HFFc6 (cell line): Measurements from ENCODE around the gene CDC25B. TPM values are rescaled to one million over a fixed set of nuclear protein-coding genes. Genes with fewer than 3 reads are reported as not detected.
A peak's percentile ranks its signal among the peaks of the same experiment; 100 is the strongest.

Experiments
- DNase-seq: peaks from one replicate; pipeline ENCODE4 v3.0.0-alpha.2; 2018
- H3K27ac Mint-ChIP-seq: 2 replicates; pipeline ENCODE4 v1.8.0; 2020; ENCODE audit warnings: mild to moderate bottlenecking, mixed read lengths
- H3K27me3 Mint-ChIP-seq: 2 replicates; pipeline ENCODE4 v1.8.0; 2021; ENCODE audit warnings: mild to moderate bottlenecking, moderate library complexity, mixed read lengths; ENCODE audit not compliant: insufficient read depth
- H3K36me3 Mint-ChIP-seq: 2 replicates; pipeline ENCODE4 v1.8.0; 2021; ENCODE audit warnings: low read depth, mixed read lengths
- H3K4me1 Mint-ChIP-seq: 2 replicates; pipeline ENCODE4 v1.8.0; 2020; ENCODE audit warnings: low read depth, mixed read lengths
- H3K4me3 Mint-ChIP-seq: 2 replicates; pipeline ENCODE4 v1.8.0; 2020; ENCODE audit warnings: mild to moderate bottlenecking, moderate library complexity, mixed read lengths
- H3K9me3 Mint-ChIP-seq: 2 replicates; pipeline ENCODE4 v1.8.0; 2020; ENCODE audit warnings: mild to moderate bottlenecking, mixed read lengths
- total RNA-seq, 6 experiments: library from RNA; stranded (reverse); fragmentation: NEBNext Ultra II Directional; extraction: Animal tissue kit (Norgen Biotek cat#: 25700); gene quantifications; 2 replicates in 1 of 6; 3 replicates in 5 of 6; pipeline ENCODE4 v1.2.3, GENCODE V29; 2021
- TF ChIP-seq, protein P1 (sequence below): fragments of 200-600 bp; sonication (generic); IDR thresholded peaks from 2 replicates; pipeline ENCODE4 v1.5.0; 2021; ENCODE audit warnings: antibody characterized with exemption, mild to moderate bottlenecking

The CDC25B gene
- total RNA-seq, 6 experiments from 2014 or later, result 44.9 to 92.6 (median 84.5) TPM

DNA sequence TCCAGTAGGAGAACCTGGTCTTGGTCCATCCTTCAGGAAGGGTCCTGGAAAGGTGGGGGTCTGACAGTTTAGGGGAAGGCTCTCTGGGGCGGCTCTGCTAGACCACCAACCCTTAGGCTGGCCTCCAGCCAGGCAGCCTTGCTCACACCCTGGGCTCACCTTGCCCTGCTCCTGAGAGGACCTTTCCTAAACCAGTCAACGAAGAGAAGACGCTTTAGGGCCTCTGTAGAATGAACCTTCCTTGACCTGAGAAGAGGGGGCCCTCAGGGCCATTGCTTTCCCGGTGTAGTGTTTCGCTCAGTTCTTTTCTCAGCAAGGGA is 1.1 kb downstream of the CDC25B start:
- DNase-seq, result no peak
- Mint-ChIP-seq H3K4me3 (peak overlapping the region; percentile 93), H3K27me3 (peaks cover 4% of the 10 kb centered on the region), H3K27ac (peak overlapping the region; percentile 83), H3K9me3 (no peaks in the 10 kb centered on the region), H3K4me1 (peaks cover 42% of the 10 kb centered on the region), H3K36me3 (peaks cover 21% of the 10 kb centered on the region)
- TF ChIP-seq, protein P1, sequence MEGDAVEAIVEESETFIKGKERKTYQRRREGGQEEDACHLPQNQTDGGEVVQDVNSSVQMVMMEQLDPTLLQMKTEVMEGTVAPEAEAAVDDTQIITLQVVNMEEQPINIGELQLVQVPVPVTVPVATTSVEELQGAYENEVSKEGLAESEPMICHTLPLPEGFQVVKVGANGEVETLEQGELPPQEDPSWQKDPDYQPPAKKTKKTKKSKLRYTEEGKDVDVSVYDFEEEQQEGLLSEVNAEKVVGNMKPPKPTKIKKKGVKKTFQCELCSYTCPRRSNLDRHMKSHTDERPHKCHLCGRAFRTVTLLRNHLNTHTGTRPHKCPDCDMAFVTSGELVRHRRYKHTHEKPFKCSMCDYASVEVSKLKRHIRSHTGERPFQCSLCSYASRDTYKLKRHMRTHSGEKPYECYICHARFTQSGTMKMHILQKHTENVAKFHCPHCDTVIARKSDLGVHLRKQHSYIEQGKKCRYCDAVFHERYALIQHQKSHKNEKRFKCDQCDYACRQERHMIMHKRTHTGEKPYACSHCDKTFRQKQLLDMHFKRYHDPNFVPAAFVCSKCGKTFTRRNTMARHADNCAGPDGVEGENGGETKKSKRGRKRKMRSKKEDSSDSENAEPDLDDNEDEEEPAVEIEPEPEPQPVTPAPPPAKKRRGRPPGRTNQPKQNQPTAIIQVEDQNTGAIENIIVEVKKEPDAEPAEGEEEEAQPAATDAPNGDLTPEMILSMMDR, result no peak

DNA sequence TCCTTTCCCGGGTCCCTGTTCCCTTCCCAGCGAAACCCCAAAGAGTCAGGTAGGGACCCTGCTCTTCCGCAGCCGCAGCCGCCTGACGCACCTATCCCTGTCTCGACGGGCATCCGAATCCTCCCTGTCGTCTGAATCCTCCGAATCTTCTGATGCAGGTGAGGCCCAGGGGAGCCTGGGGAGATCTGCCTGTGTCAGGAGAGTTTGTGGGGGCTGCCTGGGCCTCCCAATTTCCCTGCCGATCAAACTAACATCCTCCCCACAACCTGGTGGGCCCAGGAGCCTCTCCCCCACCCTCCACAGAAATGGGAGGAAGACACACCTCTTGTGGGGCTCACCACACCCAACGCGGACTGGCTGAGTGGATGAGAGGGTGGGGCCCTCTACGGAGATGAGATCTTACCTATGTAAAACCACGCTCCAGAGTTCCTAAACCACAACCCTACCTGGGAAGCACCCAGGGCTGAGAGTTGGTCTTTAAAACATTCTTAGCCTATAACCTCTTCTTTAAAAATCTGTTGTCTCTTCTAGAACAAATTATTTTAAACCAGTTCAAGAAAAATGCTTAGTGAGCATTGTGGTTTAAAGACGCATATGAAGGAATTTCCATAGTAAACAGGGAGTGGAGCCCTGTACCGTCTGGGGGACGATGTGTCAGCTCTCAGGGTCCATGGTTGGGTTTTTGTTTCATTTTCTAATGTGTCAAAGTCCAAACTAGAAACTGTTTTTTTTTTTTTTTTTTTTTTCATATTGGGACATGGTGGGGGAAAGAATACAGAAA is 1.7 kb downstream of the CDC25B start:
- DNase-seq, result no peak
- Mint-ChIP-seq H3K9me3 (no peaks in the 10 kb centered on the region), H3K4me1 (peaks cover 47% of the 10 kb centered on the region), H3K4me3 (peak overlapping the region; percentile 93), H3K27ac (peak overlapping the region; percentile 83), H3K36me3 (peaks cover 27% of the 10 kb centered on the region), H3K27me3 (peaks cover 6% of the 10 kb centered on the region)
- TF ChIP-seq, protein P1, result no peak

DNA sequence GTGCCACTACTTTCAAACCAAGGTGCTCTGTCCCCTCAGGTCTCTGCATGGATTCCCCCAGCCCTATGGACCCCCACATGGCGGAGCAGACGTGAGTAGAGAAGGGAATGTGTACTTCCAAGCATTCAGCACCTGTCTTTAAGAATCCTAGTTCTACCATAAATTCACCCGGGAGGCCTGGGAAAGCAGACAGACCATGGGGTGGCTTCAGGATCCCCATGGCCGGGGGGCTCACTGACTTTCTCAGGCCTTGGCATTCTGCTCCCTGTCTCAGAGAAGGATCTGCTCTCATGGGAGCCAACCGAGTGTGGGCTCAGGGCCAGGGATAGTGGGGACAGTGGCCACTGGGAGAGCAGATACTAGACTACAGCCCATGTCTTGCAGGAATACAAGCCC is 2.3 kb downstream of the CDC25B start:
- Mint-ChIP-seq H3K4me3 (peak overlapping the region; percentile 93), H3K27me3 (peaks cover 6% of the 10 kb centered on the region), H3K27ac (peak overlapping the region; percentile 45), H3K36me3 (peaks cover 31% of the 10 kb centered on the region), H3K9me3 (no peaks in the 10 kb centered on the region), H3K4me1 (peaks cover 51% of the 10 kb centered on the region)
- TF ChIP-seq, protein P1, result no peak
- DNase-seq, result no peak

DNA sequence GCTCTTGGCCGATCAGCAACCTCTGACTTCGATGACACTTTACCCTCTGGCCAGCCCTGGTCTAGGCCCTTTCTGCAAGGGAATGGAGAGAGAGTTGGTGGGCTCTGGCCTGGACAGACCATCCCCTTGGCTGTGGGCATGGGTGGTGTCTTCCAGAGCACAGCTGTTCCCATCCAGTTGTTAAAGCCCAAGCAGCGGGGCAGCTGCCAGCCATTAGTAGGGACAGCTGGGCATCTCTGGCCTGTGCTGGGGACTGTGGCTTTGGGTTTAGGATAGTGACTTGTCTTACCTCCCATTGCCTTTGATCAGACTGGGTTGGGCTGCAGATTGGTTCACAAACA is 2.8 kb downstream of the CDC25B start:
- H3K27me3 Mint-ChIP-seq, result peaks cover 6% of the 10 kb centered on the region
- TF ChIP-seq, protein P1, result no peak
- DNase-seq, result no peak
- peak overlapping the region; percentile 45 for H3K27ac Mint-ChIP-seq
- peaks cover 36% of the 10 kb centered on the region for H3K36me3 Mint-ChIP-seq
- peak overlapping the region; percentile 93 for H3K4me3 Mint-ChIP-seq
- peaks cover 56% of the 10 kb centered on the region for H3K4me1 Mint-ChIP-seq
- H3K9me3 Mint-ChIP-seq, result no peaks in the 10 kb centered on the region

DNA sequence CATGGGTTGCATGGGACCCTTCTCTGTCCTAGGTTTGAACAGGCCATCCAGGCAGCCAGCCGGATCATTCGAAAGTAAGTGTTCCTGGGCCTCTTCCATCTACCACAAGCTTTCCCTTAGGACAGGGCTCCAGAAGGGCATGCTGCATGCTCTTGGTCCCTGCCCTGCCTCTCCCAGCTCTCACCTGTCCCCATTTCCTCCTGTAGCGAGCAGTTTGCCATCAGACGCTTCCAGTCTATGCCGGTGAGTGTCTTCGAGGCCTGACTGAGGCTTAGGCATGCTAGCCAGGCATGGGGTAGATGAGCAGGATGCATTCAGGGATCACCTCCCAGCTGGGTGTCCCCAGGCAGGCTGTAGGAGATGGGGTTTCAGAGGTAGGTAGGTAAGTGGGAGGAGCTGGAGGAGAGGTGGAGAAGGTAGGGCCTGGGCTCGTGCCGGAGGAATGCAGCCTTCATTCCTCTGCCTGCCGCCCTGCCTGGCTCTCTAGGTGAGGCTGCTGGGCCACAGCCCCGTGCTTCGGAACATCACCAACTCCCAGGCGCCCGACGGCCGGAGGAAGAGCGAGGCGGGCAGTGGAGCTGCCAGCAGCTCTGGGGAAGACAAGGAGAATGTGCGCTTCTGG is 4.3 kb downstream of the CDC25B start:
- Mint-ChIP-seq H3K4me3 (no peak overlapping the region), H3K27me3 (peaks cover 6% of the 10 kb centered on the region), H3K27ac (peak overlapping the region; percentile 54; the same call in 1 of the 2 replicates), H3K9me3 (no peaks in the 10 kb centered on the region), H3K36me3 (peaks cover 48% of the 10 kb centered on the region), H3K4me1 (peaks cover 67% of the 10 kb centered on the region)
- no peak for DNase-seq
- TF ChIP-seq, protein P1, result no peak
